Gastrocnemius medialis (tissue), 4 donors: ENCODE data around the gene EGFR.

Source experiments
- POLR2A ChIP-seq, 2 donors: fragments of 450-650 bp; IDR thresholded peaks; one replicate each; pipeline ENCODE4 v1.6.1; 2017; ENCODE audit warnings: antibody characterized with exemption in 2 of 2, mild to moderate bottlenecking in 2 of 2, moderate library complexity in 2 of 2
- TF ChIP-seq, protein P1 (sequence below), 5 experiments: fragments of 450-650 bp in 3 of 5; fragments of 200-600 bp in 2 of 5; sonication (generic) in 2 of 5; IDR thresholded peaks in 4 of 5; conservative IDR thresholded peaks in 1 of 5; 1 replicate in 4 of 5; 2 replicates in 1 of 5; pipeline ENCODE4 v1.5.1; 2016 to 2019; ENCODE audit warnings: antibody characterized with exemption in 5 of 5, mild to moderate bottlenecking in 3 of 5, moderate library complexity in 3 of 5

DNA sequence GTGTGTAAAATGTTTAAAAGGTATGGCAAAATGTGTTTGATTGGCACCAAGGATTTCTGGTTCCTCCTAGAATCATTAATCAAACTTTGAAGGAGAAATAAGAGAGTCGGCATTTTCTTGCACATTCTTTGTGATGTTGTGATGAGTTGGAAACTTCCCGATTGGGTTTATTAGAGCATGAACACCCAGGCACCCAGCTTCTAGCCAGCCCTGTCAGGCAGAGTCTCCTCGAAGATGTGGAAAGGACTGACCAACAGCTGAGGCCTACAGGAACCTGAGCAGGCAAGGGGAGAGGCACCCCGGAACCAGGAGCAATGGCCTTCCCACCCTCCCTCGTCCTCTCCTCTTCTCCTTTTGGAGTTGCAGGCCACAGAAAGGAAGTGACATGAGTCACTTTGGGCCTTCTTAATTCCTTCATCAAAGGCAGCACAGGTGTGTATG is 68.7 kb downstream of the EGFR start:
- TF ChIP-seq, protein P1, sequence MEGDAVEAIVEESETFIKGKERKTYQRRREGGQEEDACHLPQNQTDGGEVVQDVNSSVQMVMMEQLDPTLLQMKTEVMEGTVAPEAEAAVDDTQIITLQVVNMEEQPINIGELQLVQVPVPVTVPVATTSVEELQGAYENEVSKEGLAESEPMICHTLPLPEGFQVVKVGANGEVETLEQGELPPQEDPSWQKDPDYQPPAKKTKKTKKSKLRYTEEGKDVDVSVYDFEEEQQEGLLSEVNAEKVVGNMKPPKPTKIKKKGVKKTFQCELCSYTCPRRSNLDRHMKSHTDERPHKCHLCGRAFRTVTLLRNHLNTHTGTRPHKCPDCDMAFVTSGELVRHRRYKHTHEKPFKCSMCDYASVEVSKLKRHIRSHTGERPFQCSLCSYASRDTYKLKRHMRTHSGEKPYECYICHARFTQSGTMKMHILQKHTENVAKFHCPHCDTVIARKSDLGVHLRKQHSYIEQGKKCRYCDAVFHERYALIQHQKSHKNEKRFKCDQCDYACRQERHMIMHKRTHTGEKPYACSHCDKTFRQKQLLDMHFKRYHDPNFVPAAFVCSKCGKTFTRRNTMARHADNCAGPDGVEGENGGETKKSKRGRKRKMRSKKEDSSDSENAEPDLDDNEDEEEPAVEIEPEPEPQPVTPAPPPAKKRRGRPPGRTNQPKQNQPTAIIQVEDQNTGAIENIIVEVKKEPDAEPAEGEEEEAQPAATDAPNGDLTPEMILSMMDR (IDR thresholded peaks at IDR 0.05 in 4 of 5, conservative IDR thresholded peaks at IDR 0.05 in 1 of 5) = no peak
- no peak for TF ChIP-seq POLR2A (IDR thresholded peaks at IDR 0.05)
